Chondrocyte (in vitro differentiated cells): Measurements from ENCODE around the gene MLH1. TPM values are rescaled to one million over a fixed set of nuclear protein-coding genes. Genes with fewer than 3 reads are reported as not detected.

Experiments
- DNase-seq: peaks from one replicate; pipeline ENCODE4 v3.0.0; 2021; ENCODE audit warnings: mixed read lengths, low spot score
- H3K27ac Mint-ChIP-seq: one replicate; pipeline ENCODE4 v1.8.0; 2021; ENCODE audit warnings: mild to moderate bottlenecking, moderate library complexity, mixed read lengths; ENCODE audit not compliant: unreplicated experiment
- H3K27me3 Mint-ChIP-seq: 2 replicates; pipeline ENCODE4 v1.8.0; 2021; ENCODE audit warnings: low read depth, mixed read lengths
- H3K36me3 Mint-ChIP-seq: 2 replicates; pipeline ENCODE4 v1.8.0; 2021; ENCODE audit warnings: low read depth, mixed read lengths
- H3K4me1 Mint-ChIP-seq: 2 replicates; pipeline ENCODE4 v1.8.0; 2021; ENCODE audit warnings: low read depth, mild to moderate bottlenecking, mixed read lengths
- H3K4me3 Mint-ChIP-seq: one replicate; pipeline ENCODE4 v1.8.0; 2021; ENCODE audit warnings: mild to moderate bottlenecking, moderate library complexity, mixed read lengths; ENCODE audit not compliant: unreplicated experiment
- H3K9me3 Mint-ChIP-seq: 2 replicates; pipeline ENCODE4 v1.8.0; 2021; ENCODE audit warnings: low read depth, mixed read lengths
- total RNA-seq: library from RNA; stranded (reverse); gene quantifications from 3 replicates; pipeline ENCODE4 v1.2.1, GENCODE V29; 2021
- TF ChIP-seq, protein P1 (sequence below): fragments of 200-600 bp; sonication (generic); IDR thresholded peaks from 2 replicates; pipeline ENCODE4 v1.5.0; 2021; ENCODE audit warnings: antibody characterized with exemption, mild to moderate bottlenecking, moderate library complexity

Gene MLH1
- total RNA-seq, 1 donor from 2014 or later: 32.6 TPM

DNA sequence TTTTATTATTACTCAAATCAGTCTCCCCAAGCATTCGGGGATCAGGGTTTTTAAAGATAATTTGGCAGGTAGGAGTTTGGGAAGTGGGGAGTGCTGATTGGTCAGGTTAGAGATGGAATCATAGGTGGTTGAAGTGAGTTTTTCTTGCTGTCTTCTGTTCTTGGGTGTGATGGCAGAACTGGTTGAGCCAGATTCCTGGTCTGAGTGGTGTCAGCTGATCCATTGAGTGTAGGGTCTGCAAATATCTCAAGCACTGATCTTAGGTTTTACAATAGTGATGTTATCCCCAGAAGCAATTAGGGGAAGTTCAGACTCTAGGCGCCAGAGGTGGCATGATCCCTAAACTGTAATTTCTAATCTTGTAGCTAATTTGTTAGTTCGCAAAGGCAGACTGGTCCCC, 27.9 kb upstream of the MLH1 start:
- no peak overlapping the region for H3K27ac Mint-ChIP-seq
- H3K36me3 Mint-ChIP-seq: no peaks in the 10 kb centered on the region
- TF ChIP-seq, protein P1, sequence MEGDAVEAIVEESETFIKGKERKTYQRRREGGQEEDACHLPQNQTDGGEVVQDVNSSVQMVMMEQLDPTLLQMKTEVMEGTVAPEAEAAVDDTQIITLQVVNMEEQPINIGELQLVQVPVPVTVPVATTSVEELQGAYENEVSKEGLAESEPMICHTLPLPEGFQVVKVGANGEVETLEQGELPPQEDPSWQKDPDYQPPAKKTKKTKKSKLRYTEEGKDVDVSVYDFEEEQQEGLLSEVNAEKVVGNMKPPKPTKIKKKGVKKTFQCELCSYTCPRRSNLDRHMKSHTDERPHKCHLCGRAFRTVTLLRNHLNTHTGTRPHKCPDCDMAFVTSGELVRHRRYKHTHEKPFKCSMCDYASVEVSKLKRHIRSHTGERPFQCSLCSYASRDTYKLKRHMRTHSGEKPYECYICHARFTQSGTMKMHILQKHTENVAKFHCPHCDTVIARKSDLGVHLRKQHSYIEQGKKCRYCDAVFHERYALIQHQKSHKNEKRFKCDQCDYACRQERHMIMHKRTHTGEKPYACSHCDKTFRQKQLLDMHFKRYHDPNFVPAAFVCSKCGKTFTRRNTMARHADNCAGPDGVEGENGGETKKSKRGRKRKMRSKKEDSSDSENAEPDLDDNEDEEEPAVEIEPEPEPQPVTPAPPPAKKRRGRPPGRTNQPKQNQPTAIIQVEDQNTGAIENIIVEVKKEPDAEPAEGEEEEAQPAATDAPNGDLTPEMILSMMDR: no peak
- H3K9me3 Mint-ChIP-seq: no peaks in the 10 kb centered on the region
- no peak for DNase-seq
- no peak overlapping the region for H3K4me3 Mint-ChIP-seq
- no peaks in the 10 kb centered on the region for H3K27me3 Mint-ChIP-seq
- H3K4me1 Mint-ChIP-seq: peaks cover 3% of the 10 kb centered on the region

DNA sequence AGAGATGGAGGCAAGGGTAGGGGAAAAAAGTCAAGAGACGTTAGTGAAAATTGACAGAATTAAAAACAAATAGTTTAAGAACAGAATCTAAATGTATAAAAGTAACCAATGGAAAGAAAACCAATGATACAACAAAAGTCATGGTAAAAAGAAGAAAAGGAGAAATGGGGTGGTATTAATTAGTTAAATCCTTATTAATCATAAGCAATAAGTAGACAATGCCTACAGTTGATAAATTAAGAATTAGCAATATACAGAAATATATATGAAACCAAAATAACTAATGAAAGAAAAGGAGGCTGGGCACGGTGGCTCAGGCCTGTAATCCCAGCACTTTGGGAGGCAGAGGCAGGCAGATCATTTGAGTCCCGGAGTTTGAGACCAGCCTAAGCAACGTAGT, 24.2 kb upstream of the MLH1 start:
- Mint-ChIP-seq H3K27me3 (no peaks in the 10 kb centered on the region), H3K9me3 (no peaks in the 10 kb centered on the region), H3K4me1 (peaks cover 3% of the 10 kb centered on the region), H3K4me3 (no peak overlapping the region), H3K36me3 (no peaks in the 10 kb centered on the region), H3K27ac (no peak overlapping the region)
- TF ChIP-seq, protein P1: no peak
- DNase-seq: no peak

DNA sequence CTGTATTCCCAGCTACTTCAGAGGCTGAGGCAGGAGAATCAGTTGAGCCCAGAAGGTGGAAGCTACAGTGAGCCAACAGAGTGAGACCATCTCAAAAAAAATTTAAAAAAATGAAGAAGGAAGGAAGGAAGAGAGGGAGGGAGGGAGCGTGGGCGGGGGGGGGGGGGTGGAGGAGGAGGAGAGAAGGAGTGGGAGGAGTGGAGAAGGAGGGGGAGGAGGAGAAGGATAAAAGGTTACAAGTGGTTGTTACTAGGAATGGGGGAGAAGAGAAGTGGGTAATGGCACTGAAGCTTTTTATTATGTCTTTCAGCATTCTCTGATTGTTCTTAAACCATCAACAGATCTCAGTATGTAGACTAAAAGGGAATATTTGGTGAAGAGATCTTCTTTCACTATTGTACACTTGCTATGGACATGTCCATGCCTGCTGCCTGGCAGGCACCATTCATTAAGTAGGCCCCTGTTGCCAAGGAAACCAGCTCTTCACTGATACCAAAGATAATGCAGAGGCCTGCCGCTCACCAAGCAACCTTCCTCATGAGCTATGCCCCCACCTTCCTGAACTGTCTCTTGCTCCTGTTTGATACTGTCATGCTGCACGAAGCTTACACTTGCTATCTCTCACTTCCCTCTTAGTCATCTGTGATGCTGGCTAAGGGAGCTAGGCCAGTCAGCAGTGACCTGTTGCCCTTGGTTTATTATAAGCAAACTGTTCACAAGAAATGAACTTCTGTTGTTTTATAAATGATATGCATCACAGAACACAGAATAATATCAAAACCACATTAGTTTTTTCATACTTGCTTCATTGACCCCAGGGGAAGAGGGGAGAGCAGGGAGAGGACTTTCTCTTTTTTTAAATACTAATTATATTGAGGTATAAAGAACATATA, 23.5 kb upstream of the MLH1 start:
- H3K27ac Mint-ChIP-seq: no peak overlapping the region
- H3K9me3 Mint-ChIP-seq: no peaks in the 10 kb centered on the region
- no peaks in the 10 kb centered on the region for H3K27me3 Mint-ChIP-seq
- DNase-seq: no peak
- H3K4me1 Mint-ChIP-seq: peaks cover 3% of the 10 kb centered on the region
- no peaks in the 10 kb centered on the region for H3K36me3 Mint-ChIP-seq
- no peak overlapping the region for H3K4me3 Mint-ChIP-seq
- TF ChIP-seq, protein P1: no peak

DNA sequence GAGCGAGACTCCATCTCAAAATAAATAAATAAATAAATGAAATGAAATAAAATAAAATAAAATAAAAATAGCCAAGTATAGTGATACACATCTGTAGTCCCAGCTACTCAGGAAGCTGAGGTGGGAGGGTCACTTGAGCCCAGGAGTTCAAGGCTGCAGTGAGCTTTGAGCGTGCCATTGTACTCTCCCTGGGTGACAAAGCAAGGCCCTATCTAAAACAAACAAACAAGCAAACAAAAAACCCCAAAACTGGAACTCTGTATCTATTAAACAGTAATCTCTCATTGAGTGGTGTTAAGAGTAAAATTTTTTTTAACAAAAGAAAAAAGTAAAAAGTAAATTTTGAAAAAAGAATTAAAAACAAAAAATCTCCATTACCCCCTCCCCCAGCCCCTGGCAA, 21.2 kb upstream of the MLH1 start:
- Mint-ChIP-seq H3K27ac (no peak overlapping the region), H3K4me3 (no peak overlapping the region), H3K4me1 (peaks cover 3% of the 10 kb centered on the region), H3K9me3 (no peaks in the 10 kb centered on the region), H3K36me3 (no peaks in the 10 kb centered on the region), H3K27me3 (no peaks in the 10 kb centered on the region)
- no peak for DNase-seq
- TF ChIP-seq, protein P1: no peak

DNA sequence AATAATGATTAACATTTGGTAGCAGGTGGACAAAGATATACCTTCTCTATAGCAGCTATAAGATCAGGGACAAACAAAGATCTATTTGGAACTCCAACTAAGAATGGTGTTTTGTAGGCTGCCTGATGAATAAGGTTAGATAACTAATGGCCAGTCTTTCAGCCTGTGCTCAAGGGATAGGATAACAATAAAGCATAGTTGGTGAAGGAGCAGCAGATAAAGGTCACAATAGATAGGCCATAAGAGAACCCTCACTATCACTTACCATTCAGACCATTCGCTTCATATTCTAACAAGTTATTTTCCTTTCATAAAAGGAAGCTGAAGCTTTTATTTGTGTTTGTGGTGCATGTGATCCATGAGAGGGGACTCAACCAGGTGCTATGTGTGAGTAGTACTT, 20.2 kb upstream of the MLH1 start:
- peaks cover 3% of the 10 kb centered on the region for H3K9me3 Mint-ChIP-seq
- no peak for DNase-seq

More for the DNA sequence above, 20.2 kb upstream of the MLH1 start:
- Mint-ChIP-seq H3K27me3 (no peaks in the 10 kb centered on the region), H3K27ac (no peak overlapping the region), H3K36me3 (no peaks in the 10 kb centered on the region), H3K4me3 (no peak overlapping the region), H3K4me1 (peaks cover 3% of the 10 kb centered on the region)
- TF ChIP-seq, protein P1: no peak
